ENCODE results near the gene CTU2.

DNA sequence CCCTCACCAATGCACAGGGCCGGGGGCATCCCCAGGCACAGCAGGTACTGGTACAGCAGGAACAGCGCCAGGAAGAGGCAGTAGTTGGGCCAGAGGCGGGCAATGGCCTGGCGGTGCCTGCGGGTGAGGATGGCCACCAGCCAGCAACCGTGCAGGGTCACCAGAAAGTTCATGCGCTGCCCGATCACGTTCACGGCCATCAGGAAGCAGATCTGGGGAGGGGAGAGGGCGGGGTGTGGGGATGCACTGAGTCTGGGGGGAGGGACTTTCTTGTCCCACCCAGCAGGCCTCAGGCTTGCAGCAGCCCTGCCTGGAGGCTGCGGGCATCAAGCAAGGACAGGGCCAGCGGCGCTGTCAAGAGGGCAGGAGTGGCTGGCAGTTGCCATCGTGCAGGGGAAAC is 25.4 kb downstream of the CTU2 start:
- TF ChIP-seq GATA3 (IDR thresholded peaks at IDR 0.05; ENCODE audit: low read depth, low read length): no peak
- no peak for TF ChIP-seq GATA2 (IDR thresholded peaks at IDR 0.05; ENCODE audit: low read depth, low read length)

Data from SH-SY5Y (cell line).